ENCODE results near the gene RAX2. TPM values are rescaled to one million over a fixed set of nuclear protein-coding genes. Genes with fewer than 3 reads are reported as not detected.

Gene RAX2
- polyA plus RNA-seq, 1 donor from 2014 or later = not detected

GRCh38 chr19:3746371-3747056, 25.5 kb downstream of the RAX2 start:
- H3K27ac ChIP-seq (ENCODE audit: low read length) = no peak overlapping the region
- H3K9ac ChIP-seq (ENCODE audit: low read length) = no peak overlapping the region
- H4K20me1 ChIP-seq (ENCODE audit: insufficient read depth) = no peaks in the 10 kb centered on the region
- TF ChIP-seq EZH2 (IDR thresholded peaks at IDR 0.05; ENCODE audit: borderline replicate concordance, insufficient read depth, low read length, poor library complexity, severe bottlenecking) = no peak
- TF ChIP-seq CTCF (IDR thresholded peaks at IDR 0.05; ENCODE audit: poor library complexity, severe bottlenecking) = no peak
- H3F3A ChIP-seq (ENCODE audit: insufficient read depth, low read length, poor library complexity, severe bottlenecking) = no peaks in the 10 kb centered on the region
- no peak overlapping the region for H3K4me3 ChIP-seq (ENCODE audit: low read length)
- H2AFZ ChIP-seq (ENCODE audit: low read depth, low read length) = no peak overlapping the region
- H3K9me2 ChIP-seq (ENCODE audit: insufficient read depth, low read length) = no peaks in the 10 kb centered on the region
- H3K36me3 ChIP-seq (ENCODE audit: insufficient read depth, low read length) = no peaks in the 10 kb centered on the region
- H3K27me3 ChIP-seq (ENCODE audit: insufficient read depth, low read depth, low read length) = no peaks in the 10 kb centered on the region
- H3K9me3 ChIP-seq (ENCODE audit: low read length) = no peaks in the 10 kb centered on the region
- no peaks in the 10 kb centered on the region for H3K79me2 ChIP-seq (replicated peaks; ENCODE audit: insufficient read depth, low read length)
- no peak overlapping the region for H3K4me2 ChIP-seq (ENCODE audit: low read length)

- Histone ChIP-seq H4K20me1 (ENCODE audit: insufficient read depth) (no peaks in the 10 kb centered on the region), H3K9ac (ENCODE audit: low read length) (no peak overlapping the region), H3K4me2 (ENCODE audit: low read length) (no peak overlapping the region), H3K9me2 (ENCODE audit: insufficient read depth, low read length) (no peaks in the 10 kb centered on the region), H3K27me3 (ENCODE audit: insufficient read depth, low read depth, low read length) (no peaks in the 10 kb centered on the region), H3F3A (ENCODE audit: insufficient read depth, low read length, poor library complexity, severe bottlenecking) (no peaks in the 10 kb centered on the region), H3K79me2 (replicated peaks; ENCODE audit: insufficient read depth, low read length) (no peaks in the 10 kb centered on the region), H3K4me3 (ENCODE audit: low read length) (no peak overlapping the region), H3K27ac (ENCODE audit: low read length) (no peak overlapping the region), H3K9me3 (ENCODE audit: low read length) (no peaks in the 10 kb centered on the region), H2AFZ (ENCODE audit: low read depth, low read length) (no peak overlapping the region), H3K36me3 (ENCODE audit: insufficient read depth, low read length) (no peaks in the 10 kb centered on the region)
- TF ChIP-seq RAD21 (conservative IDR thresholded peaks at IDR 0.05) (no peak), EZH2 (IDR thresholded peaks at IDR 0.05; ENCODE audit: borderline replicate concordance, insufficient read depth, low read length, poor library complexity, severe bottlenecking) (no peak), CTCF (IDR thresholded peaks at IDR 0.05; ENCODE audit: poor library complexity, severe bottlenecking) (no peak), MXI1 (conservative IDR thresholded peaks at IDR 0.05; ENCODE audit: poor library complexity, severe bottlenecking) (no peak), TAF1 (IDR thresholded peaks at IDR 0.05; ENCODE audit: low read depth) (no peak), SMC3 (conservative IDR thresholded peaks at IDR 0.05; ENCODE audit: poor library complexity) (no peak), REST (IDR thresholded peaks at IDR 0.05; ENCODE audit: borderline replicate concordance) (no peak), EP300 (conservative IDR thresholded peaks at IDR 0.05; ENCODE audit: poor library complexity, severe bottlenecking) (no peak), POLR2AphosphoS5 (IDR thresholded peaks at IDR 0.05) (no peak)
Observed at GRCh38 chr19:3745363-3746045, 26.5 kb downstream of the RAX2 start.
